HepG2 (cell line): ENCODE measurements around the gene SPACA4. TPM values are rescaled to one million over a fixed set of nuclear protein-coding genes. Genes with fewer than 3 reads are reported as not detected.

Experiments used
- ARHGAP35 ChIP-seq: sonication (generic); formaldehyde crosslinking; IDR thresholded peaks from 2 replicates; pipeline ENCODE4 v1.9.0; 2022; ENCODE audit warnings: mild to moderate bottlenecking, inconsistent platforms, moderate library complexity, missing genetic modification reagents, borderline replicate concordance
- FOXC1 ChIP-seq: sonication (generic); formaldehyde crosslinking; IDR thresholded peaks from 2 replicates; pipeline ENCODE4 v1.8.0; 2022; ENCODE audit warnings: mild to moderate bottlenecking, missing genetic modification reagents, borderline replicate concordance
- LCORL ChIP-seq, 2 experiments: fragments of 450-650 bp in 1 of 2; sonication (generic) in 1 of 2; formaldehyde crosslinking in 1 of 2; IDR thresholded peaks; 2 replicates each; pipeline versions ENCODE4 v1.5.0 to v1.6.1; 2017 to 2020; ENCODE audit warnings: antibody characterized with exemption in 1 of 2, missing genetic modification reagents in 1 of 2
- MAZ ChIP-seq, 2 experiments: sonication (generic) in 1 of 2; formaldehyde crosslinking in 1 of 2; IDR thresholded peaks; 2 replicates each; pipeline versions ENCODE4 v1.5.0 to v1.6.1; 2012 to 2020; ENCODE audit warnings: low read depth in 2 of 2, mild to moderate bottlenecking in 2 of 2, borderline replicate concordance in 1 of 2, improper control_type of control experiment in 1 of 2, low read length in 1 of 2, missing genetic modification reagents in 1 of 2, moderate library complexity in 1 of 2
- MXI1 ChIP-seq: IDR thresholded peaks from 3 replicates; pipeline ENCODE4 v1.6.1; 2012; ENCODE audit warnings: low read depth, low read length, inconsistent platforms, borderline replicate concordance
- RCOR2 ChIP-seq: IDR thresholded peaks from 2 replicates; pipeline ENCODE4 v1.6.1; 2016; ENCODE audit warnings: missing biosample characterization, missing genetic modification reagents
- ZNF33B ChIP-seq: sonication (generic); formaldehyde crosslinking; IDR thresholded peaks from 2 replicates; pipeline ENCODE4 v1.5.1; 2020; ENCODE audit warnings: mild to moderate bottlenecking, missing genetic modification reagents
- ZNF34 ChIP-seq: sonication (generic); formaldehyde crosslinking; IDR thresholded peaks from 2 replicates; pipeline ENCODE4 v1.4.0; 2020; ENCODE audit warnings: mild to moderate bottlenecking, missing genetic modification reagents, borderline replicate concordance
- ZNF550 ChIP-seq: sonication (generic); formaldehyde crosslinking; IDR thresholded peaks from 2 replicates; pipeline ENCODE4 v1.4.0; 2020; ENCODE audit warnings: mild to moderate bottlenecking, missing genetic modification reagents, borderline replicate concordance
- ZNF552 ChIP-seq: sonication (generic); formaldehyde crosslinking; IDR thresholded peaks from 2 replicates; pipeline ENCODE4 v1.9.0; 2022; ENCODE audit warnings: missing genetic modification reagents, mild to moderate bottlenecking, borderline replicate concordance
- ZNF746 ChIP-seq: sonication (generic); formaldehyde crosslinking; IDR thresholded peaks from 2 replicates; pipeline ENCODE4 v1.8.0; 2022; ENCODE audit warnings: mild to moderate bottlenecking, missing genetic modification reagents
- polyA plus RNA-seq, 8 experiments: library from polyadenylated mRNA; depleted of rRNA in 3 of 8; stranded (reverse) in 7 of 8; unstranded in 1 of 8; fragments of >200 nt; fragmentation: Illumina TruSeq in 4 of 8; extraction: Trizol in 4 of 8; gene quantifications; 2 replicates each; pipeline versions ENCODE4 v1.2.1 to v1.2.3, GENCODE V29; 2011 to 2016; ENCODE audit warnings: low read depth in 4 of 8, missing spikeins in 1 of 8, mixed read lengths in 1 of 8; ENCODE audit not compliant: insufficient read depth in 1 of 8
- total RNA-seq, 5 experiments: library from RNA; depleted of rRNA; stranded (reverse); fragments of >200 nt; fragmentation: Illumina TruSeq; extraction: Trizol; gene quantifications; 2 replicates each; pipeline ENCODE4 v1.2.3, GENCODE V29; 2016; ENCODE audit warnings: low read depth in 1 of 5
- TF ChIP-seq, protein P1 (sequence below): sonication (generic); formaldehyde crosslinking; IDR thresholded peaks from 2 replicates; pipeline ENCODE4 v1.9.0; 2022; ENCODE audit warnings: missing genetic modification reagents, mild to moderate bottlenecking, borderline replicate concordance
- TF ChIP-seq, protein P2 (sequence below): IDR thresholded peaks from 2 replicates; pipeline ENCODE4 v1.6.1; 2016; ENCODE audit warnings: low read depth, missing genetic modification reagents, missing compliant biosample characterization
- TF ChIP-seq, protein P3 (sequence below): sonication (generic); formaldehyde crosslinking; IDR thresholded peaks from 2 replicates; pipeline ENCODE4 v1.4.0; 2020; ENCODE audit warnings: missing genetic modification reagents
- TF ChIP-seq, protein P4 (sequence below): sonication (generic); formaldehyde crosslinking; IDR thresholded peaks from 2 replicates; pipeline ENCODE4 v1.8.0; 2022; ENCODE audit warnings: mild to moderate bottlenecking, missing genetic modification reagents, moderate library complexity
- TF ChIP-seq, protein P5 (sequence below): IDR thresholded peaks from 2 replicates; pipeline ENCODE4 v1.6.1; 2012; ENCODE audit warnings: low read length, improper control_type of control experiment

SPACA4 gene
- total and polyA plus RNA-seq, 2 of the 13 experiments (the other 11 are each of a cell fraction or from before 2014, with no cell fraction given) = not detected

DNA sequence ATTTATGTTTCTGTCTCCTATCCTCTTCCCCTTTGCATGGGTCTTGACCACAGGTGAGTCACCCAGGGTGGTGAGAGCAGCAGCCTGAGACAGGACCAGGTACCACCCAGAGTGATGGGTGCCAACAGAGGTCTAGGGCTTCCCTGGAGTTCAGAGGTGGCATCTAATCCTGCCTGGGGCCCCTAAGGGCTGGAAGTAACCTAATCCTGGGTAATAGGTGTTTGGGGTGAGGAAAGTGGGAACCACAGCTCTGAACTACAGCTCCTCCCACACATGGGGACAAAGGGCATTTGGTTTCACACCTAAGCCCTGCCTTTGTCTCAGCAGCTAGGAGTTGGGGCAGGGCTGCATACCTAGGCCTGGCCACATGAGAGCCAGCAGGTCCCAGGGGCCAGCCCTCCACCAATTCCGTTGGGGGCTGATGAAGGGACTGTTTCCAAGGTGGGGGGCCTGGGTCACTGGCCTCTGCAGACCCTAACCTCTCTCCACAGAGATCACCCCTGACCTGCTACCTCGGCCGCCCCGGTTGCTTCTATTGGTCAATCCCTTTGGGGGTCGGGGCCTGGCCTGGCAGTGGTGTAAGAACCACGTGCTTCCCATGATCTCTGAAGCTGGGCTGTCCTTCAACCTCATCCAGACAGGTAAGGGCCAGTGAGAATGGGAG lies 20.8 kb downstream of the SPACA4 start (continued):
- TF ChIP-seq MAZ (IDR thresholded peaks at IDR 0.05; ENCODE audit: borderline replicate concordance, low read depth, low read length) (no peak), MAZ (CRISPR knock-in tag; IDR thresholded peaks at IDR 0.05; ENCODE audit: low read depth) (no peak), ZNF746 (CRISPR knock-in tag) (no peak), ZNF33B (no peak), FOXC1 (CRISPR knock-in tag) (no peak), ZNF550 (CRISPR knock-in tag) (no peak), RCOR2 (no peak), ARHGAP35 (no peak), ZNF552 (CRISPR knock-in tag) (no peak), LCORL (IDR thresholded peaks at IDR 0.05) (no peak), LCORL (CRISPR knock-in tag; IDR thresholded peaks at IDR 0.05) (peak; percentile 59; the same call in 1 of the 2 replicates), MXI1 (no peak), ZNF34 (CRISPR knock-in tag) (no peak)
- TF ChIP-seq, protein P1, sequence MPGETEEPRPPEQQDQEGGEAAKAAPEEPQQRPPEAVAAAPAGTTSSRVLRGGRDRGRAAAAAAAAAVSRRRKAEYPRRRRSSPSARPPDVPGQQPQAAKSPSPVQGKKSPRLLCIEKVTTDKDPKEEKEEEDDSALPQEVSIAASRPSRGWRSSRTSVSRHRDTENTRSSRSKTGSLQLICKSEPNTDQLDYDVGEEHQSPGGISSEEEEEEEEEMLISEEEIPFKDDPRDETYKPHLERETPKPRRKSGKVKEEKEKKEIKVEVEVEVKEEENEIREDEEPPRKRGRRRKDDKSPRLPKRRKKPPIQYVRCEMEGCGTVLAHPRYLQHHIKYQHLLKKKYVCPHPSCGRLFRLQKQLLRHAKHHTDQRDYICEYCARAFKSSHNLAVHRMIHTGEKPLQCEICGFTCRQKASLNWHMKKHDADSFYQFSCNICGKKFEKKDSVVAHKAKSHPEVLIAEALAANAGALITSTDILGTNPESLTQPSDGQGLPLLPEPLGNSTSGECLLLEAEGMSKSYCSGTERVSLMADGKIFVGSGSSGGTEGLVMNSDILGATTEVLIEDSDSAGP (CRISPR knock-in tag) = peak; percentile 38; the same call in 1 of the 2 replicates
- TF ChIP-seq, protein P2, sequence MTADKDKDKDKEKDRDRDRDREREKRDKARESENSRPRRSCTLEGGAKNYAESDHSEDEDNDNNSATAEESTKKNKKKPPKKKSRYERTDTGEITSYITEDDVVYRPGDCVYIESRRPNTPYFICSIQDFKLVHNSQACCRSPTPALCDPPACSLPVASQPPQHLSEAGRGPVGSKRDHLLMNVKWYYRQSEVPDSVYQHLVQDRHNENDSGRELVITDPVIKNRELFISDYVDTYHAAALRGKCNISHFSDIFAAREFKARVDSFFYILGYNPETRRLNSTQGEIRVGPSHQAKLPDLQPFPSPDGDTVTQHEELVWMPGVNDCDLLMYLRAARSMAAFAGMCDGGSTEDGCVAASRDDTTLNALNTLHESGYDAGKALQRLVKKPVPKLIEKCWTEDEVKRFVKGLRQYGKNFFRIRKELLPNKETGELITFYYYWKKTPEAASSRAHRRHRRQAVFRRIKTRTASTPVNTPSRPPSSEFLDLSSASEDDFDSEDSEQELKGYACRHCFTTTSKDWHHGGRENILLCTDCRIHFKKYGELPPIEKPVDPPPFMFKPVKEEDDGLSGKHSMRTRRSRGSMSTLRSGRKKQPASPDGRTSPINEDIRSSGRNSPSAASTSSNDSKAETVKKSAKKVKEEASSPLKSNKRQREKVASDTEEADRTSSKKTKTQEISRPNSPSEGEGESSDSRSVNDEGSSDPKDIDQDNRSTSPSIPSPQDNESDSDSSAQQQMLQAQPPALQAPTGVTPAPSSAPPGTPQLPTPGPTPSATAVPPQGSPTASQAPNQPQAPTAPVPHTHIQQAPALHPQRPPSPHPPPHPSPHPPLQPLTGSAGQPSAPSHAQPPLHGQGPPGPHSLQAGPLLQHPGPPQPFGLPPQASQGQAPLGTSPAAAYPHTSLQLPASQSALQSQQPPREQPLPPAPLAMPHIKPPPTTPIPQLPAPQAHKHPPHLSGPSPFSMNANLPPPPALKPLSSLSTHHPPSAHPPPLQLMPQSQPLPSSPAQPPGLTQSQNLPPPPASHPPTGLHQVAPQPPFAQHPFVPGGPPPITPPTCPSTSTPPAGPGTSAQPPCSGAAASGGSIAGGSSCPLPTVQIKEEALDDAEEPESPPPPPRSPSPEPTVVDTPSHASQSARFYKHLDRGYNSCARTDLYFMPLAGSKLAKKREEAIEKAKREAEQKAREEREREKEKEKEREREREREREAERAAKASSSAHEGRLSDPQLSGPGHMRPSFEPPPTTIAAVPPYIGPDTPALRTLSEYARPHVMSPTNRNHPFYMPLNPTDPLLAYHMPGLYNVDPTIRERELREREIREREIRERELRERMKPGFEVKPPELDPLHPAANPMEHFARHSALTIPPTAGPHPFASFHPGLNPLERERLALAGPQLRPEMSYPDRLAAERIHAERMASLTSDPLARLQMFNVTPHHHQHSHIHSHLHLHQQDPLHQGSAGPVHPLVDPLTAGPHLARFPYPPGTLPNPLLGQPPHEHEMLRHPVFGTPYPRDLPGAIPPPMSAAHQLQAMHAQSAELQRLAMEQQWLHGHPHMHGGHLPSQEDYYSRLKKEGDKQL = 0 out of 2 replicates have a peak, but pooled peaks have one; percentile 19
- TF ChIP-seq, protein P3, sequence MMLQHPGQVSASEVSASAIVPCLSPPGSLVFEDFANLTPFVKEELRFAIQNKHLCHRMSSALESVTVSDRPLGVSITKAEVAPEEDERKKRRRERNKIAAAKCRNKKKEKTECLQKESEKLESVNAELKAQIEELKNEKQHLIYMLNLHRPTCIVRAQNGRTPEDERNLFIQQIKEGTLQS (CRISPR knock-in tag) = no peak
- TF ChIP-seq, protein P4, sequence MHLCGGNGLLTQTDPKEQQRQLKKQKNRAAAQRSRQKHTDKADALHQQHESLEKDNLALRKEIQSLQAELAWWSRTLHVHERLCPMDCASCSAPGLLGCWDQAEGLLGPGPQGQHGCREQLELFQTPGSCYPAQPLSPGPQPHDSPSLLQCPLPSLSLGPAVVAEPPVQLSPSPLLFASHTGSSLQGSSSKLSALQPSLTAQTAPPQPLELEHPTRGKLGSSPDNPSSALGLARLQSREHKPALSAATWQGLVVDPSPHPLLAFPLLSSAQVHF (CRISPR knock-in tag) = no peak
- TF ChIP-seq, protein P5, sequence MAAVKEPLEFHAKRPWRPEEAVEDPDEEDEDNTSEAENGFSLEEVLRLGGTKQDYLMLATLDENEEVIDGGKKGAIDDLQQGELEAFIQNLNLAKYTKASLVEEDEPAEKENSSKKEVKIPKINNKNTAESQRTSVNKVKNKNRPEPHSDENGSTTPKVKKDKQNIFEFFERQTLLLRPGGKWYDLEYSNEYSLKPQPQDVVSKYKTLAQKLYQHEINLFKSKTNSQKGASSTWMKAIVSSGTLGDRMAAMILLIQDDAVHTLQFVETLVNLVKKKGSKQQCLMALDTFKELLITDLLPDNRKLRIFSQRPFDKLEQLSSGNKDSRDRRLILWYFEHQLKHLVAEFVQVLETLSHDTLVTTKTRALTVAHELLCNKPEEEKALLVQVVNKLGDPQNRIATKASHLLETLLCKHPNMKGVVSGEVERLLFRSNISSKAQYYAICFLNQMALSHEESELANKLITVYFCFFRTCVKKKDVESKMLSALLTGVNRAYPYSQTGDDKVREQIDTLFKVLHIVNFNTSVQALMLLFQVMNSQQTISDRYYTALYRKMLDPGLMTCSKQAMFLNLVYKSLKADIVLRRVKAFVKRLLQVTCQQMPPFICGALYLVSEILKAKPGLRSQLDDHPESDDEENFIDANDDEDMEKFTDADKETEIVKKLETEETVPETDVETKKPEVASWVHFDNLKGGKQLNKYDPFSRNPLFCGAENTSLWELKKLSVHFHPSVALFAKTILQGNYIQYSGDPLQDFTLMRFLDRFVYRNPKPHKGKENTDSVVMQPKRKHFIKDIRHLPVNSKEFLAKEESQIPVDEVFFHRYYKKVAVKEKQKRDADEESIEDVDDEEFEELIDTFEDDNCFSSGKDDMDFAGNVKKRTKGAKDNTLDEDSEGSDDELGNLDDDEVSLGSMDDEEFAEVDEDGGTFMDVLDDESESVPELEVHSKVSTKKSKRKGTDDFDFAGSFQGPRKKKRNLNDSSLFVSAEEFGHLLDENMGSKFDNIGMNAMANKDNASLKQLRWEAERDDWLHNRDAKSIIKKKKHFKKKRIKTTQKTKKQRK = no peak
